Gastroesophageal sphincter (tissue), 4 donors: ENCODE measurements around the gene HSD11B1. TPM values are rescaled to one million over a fixed set of nuclear protein-coding genes. Genes with fewer than 3 reads are reported as not detected.

Experiments used
- ATAC-seq: fragments of 150-250 bp; one replicate; pipeline ENCODE4 v1.9.1; 2016; ENCODE audit warnings: mild to moderate bottlenecking, moderate library complexity
- H3K27ac ChIP-seq, 4 donors: fragments of 200-600 bp; sonication (generic) in 3 of 4; 1 replicate in 3 of 4; 2 replicates in 1 of 4; pipeline ENCODE4 v1.5.1; 2016 to 2019
- H3K27me3 ChIP-seq: fragments of 200-600 bp; sonication (generic); one replicate; pipeline ENCODE4 v1.5.1; 2019
- H3K36me3 ChIP-seq, 2 donors: fragments of 200-600 bp; sonication (generic); one replicate each; pipeline ENCODE4 v1.5.1; 2019; ENCODE audit warnings: control low read depth in 1 of 2
- H3K4me1 ChIP-seq, 3 donors: fragments of 200-600 bp; sonication (generic); 1 replicate in 2 of 3; 2 replicates in 1 of 3; pipeline ENCODE4 v1.5.1; 2016 to 2019; ENCODE audit warnings: control low read depth in 2 of 3
- H3K4me3 ChIP-seq, 2 donors: fragments of 200-600 bp; sonication (generic); one replicate each; pipeline ENCODE4 v1.5.1; 2019; ENCODE audit warnings: mild to moderate bottlenecking in 1 of 2, moderate library complexity in 1 of 2
- H3K9me3 ChIP-seq, 3 donors: fragments of 200-600 bp; sonication (generic); one replicate each; pipeline ENCODE4 v1.5.1; 2017 to 2019; ENCODE audit warnings: control low read depth in 2 of 3
- CTCF ChIP-seq, 4 experiments: fragments of 200-600 bp in 2 of 4; fragments of 450-650 bp in 2 of 4; sonication (generic) in 1 of 4; IDR thresholded peaks; one replicate each; pipeline ENCODE4 v1.5.1; 2017 to 2019; ENCODE audit warnings: antibody characterized with exemption in 4 of 4, mild to moderate bottlenecking in 2 of 4, moderate library complexity in 2 of 4
- EP300 ChIP-seq: sonication (generic); formaldehyde crosslinking; IDR thresholded peaks from one replicate; pipeline ENCODE4 v1.6.1; 2017; ENCODE audit warnings: antibody characterized with exemption, mild to moderate bottlenecking
- POLR2A ChIP-seq, 2 donors: fragments of 450-650 bp; IDR thresholded peaks; one replicate each; pipeline ENCODE4 v1.6.1; 2017; ENCODE audit warnings: antibody characterized with exemption in 2 of 2, mild to moderate bottlenecking in 2 of 2, moderate library complexity in 1 of 2
- POLR2AphosphoS5 ChIP-seq: sonication (generic); formaldehyde crosslinking; IDR thresholded peaks from one replicate; pipeline ENCODE4 v1.6.1; 2017; ENCODE audit warnings: antibody characterized with exemption
- WGBS, 2 donors: methylation state at CpG; one replicate each; pipeline ENCODE4 v1.1.5; 2018; ENCODE audit warnings: low coverage in 1 of 2; 5-methylcytosine and 5-hydroxymethylcytosine counted together
- total RNA-seq, 4 donors: library from RNA; depleted of rRNA; stranded (reverse); fragments of >200 nt; gene quantifications; one replicate each; pipeline ENCODE4 v1.1.0, GENCODE V29; 2016

HSD11B1 gene
- total RNA-seq, 4 donors from 2014 or later: 5.0 to 17.8 (median 8.9) TPM

DNA sequence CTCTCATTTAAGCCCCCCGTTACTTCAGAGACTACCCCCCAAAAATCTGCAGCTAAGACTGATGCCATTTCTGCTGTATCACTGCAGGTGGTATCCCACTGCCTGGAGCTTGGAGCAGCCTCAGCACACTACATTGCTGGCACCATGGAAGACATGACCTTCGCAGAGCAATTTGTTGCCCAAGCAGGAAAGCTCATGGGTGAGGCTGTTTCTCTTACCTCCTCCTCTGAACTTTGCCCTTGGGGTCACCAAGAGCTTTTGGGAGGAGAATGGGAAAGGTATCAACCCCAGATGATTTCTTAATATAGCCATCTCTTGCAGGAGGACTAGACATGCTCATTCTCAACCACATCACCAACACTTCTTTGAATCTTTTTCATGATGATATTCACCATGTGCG, 2.0 kb downstream of the HSD11B1 start:
- no peak for TF ChIP-seq EP300
- no peak for TF ChIP-seq CTCF (IDR thresholded peaks at IDR 0.05)
- TF ChIP-seq POLR2A (IDR thresholded peaks at IDR 0.05): no peak
- TF ChIP-seq POLR2AphosphoS5: no peak
- H3K27ac ChIP-seq: no peak overlapping the region
- peaks cover 5% of the 10 kb centered on the region for H3K27me3 ChIP-seq
- no peaks in the 10 kb centered on the region for H3K9me3 ChIP-seq
- H3K36me3 ChIP-seq: no peaks in the 10 kb centered on the region
- ATAC-seq: no peak
- H3K4me3 ChIP-seq: no peak overlapping the region
- 97 to 100% methylated on average over 1 to 3 of the region's 3 CpGs for WGBS, 2 donors
- no peaks in the 10 kb centered on the region for H3K4me1 ChIP-seq

GRCh38 chr1:209707308-209707707, 2.7 kb downstream of the HSD11B1 start:
- H3K27me3 ChIP-seq: peaks cover 5% of the 10 kb centered on the region
- no peak overlapping the region for H3K4me3 ChIP-seq
- H3K4me1 ChIP-seq: no peaks in the 10 kb centered on the region
- no peaks in the 10 kb centered on the region for H3K36me3 ChIP-seq
- TF ChIP-seq CTCF (IDR thresholded peaks at IDR 0.05) (no peak), EP300 (no peak), POLR2A (IDR thresholded peaks at IDR 0.05) (no peak), POLR2AphosphoS5 (no peak)
- no peak overlapping the region for H3K27ac ChIP-seq
- no peaks in the 10 kb centered on the region for H3K9me3 ChIP-seq
- ATAC-seq: no peak
- 62 to 93% methylated on average over 1 of the region's 1 CpG for WGBS, 2 donors

- no peaks in the 10 kb centered on the region for H3K4me1 ChIP-seq
- no peaks in the 10 kb centered on the region for H3K36me3 ChIP-seq
- no peak overlapping the region for H3K27ac ChIP-seq
- WGBS, 2 donors: 51 to 100% methylated on average over 1 to 3 of the region's 4 CpGs
- peaks cover 5% of the 10 kb centered on the region for H3K27me3 ChIP-seq
- no peaks in the 10 kb centered on the region for H3K9me3 ChIP-seq
- no peak for TF ChIP-seq POLR2A (IDR thresholded peaks at IDR 0.05)
- TF ChIP-seq EP300: no peak
- TF ChIP-seq POLR2AphosphoS5: no peak
- TF ChIP-seq CTCF (IDR thresholded peaks at IDR 0.05): no peak
- ATAC-seq: no peak
- no peak overlapping the region for H3K4me3 ChIP-seq
These were observed 3.7 kb downstream of the HSD11B1 start for GRCh38 chr1:209708297-209708696.

DNA sequence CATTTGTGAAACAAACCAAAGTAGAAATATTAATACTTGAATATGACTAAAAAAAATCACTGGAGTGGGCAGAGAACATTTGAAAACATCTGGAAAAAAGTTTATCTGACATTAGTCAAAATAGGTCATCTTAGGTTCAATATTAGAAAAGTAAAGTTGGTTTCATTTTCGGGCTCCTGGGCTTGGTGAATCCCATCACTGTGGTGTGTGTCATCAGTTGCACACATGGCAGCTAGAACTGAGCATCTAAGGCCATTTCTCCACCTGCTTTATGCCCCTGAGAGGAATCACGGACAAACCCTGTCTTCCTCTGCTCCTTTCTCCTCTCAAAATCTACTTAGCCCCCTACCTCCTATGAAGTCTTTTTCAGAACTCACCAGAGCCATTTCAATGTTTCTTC, 5.4 kb downstream of the HSD11B1 start:
- TF ChIP-seq EP300 (no peak), POLR2AphosphoS5 (no peak)
- no peak overlapping the region for H3K27ac ChIP-seq
- no peak for ATAC-seq
- no peaks in the 10 kb centered on the region for H3K4me1 ChIP-seq
- no peaks in the 10 kb centered on the region for H3K36me3 ChIP-seq
- H3K9me3 ChIP-seq: no peaks in the 10 kb centered on the region
- H3K27me3 ChIP-seq: peaks cover 5% of the 10 kb centered on the region
- no peak overlapping the region for H3K4me3 ChIP-seq
- 84 to 95% methylated on average over 2 of the region's 2 CpGs for WGBS, 2 donors

DNA sequence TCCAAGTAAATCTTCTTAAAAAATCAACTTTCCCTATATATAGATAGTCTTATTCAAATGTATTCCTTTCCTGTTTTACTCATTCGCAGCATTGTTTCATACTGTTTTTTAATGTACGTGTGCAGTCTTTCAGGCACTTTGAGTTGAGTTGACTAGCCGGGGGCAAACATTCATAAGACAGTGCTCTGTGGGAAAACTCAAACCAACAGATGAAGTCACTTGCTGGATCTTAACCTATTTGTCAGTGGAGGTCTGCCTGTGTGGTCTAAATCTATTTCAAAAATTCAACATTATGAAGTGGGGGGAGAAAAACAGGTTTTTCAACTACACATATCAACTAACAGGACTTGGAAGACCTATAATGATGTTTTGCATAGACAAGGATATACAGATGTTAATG, 6.2 kb downstream of the HSD11B1 start:
- Histone ChIP-seq H3K4me1 (no peaks in the 10 kb centered on the region), H3K27ac (no peak overlapping the region), H3K9me3 (no peaks in the 10 kb centered on the region), H3K36me3 (no peaks in the 10 kb centered on the region), H3K27me3 (peaks cover 5% of the 10 kb centered on the region), H3K4me3 (no peak overlapping the region)
- TF ChIP-seq POLR2A (IDR thresholded peaks at IDR 0.05) (no peak), POLR2AphosphoS5 (no peak), EP300 (no peak), CTCF (IDR thresholded peaks at IDR 0.05) (no peak)
- WGBS, 2 donors: 74 to 81% methylated on average over 3 of the region's 3 CpGs
- no peak for ATAC-seq
